Activated naive CD8-positive, alpha-beta T cell treated with anti-CD3 and anti-CD28 coated beads, Interleukin-2, amount 10 ng/mL, durations not matched to agents 7 days and 5 days (primary cell): Measurements from ENCODE around the gene UGT1A10. TPM values are rescaled to one million over a fixed set of nuclear protein-coding genes. Genes with fewer than 3 reads are reported as not detected.
"Not testable (repeated sequence)": the region's sequence is repeated elsewhere in the genome, so short reads cannot be mapped to it uniquely, and the experiment has no call there.

ENCODE experiments used
- ATAC-seq: fragments of 150-1000 bp; cut with Tn5 transposase; one replicate; pipeline ENCODE4 v1.10.0; 2021; ENCODE audit warnings: low read depth, moderate library complexity
- POLR2A ChIA-PET: fragments of 350-600 bp; sonication (Branson Sonifier 250); formaldehyde crosslinking; loops from one replicate; lab custom pipeline; 2021; ENCODE audit warnings: antibody characterized with exemption; lab: Charles Lee
- DNase-seq: peaks from one replicate; pipeline ENCODE4 v3.0.0; 2021
- H3K27ac Mint-ChIP-seq: one replicate; pipeline ENCODE4 v1.8.0; 2022; ENCODE audit warnings: mild to moderate bottlenecking, mixed read lengths
- H3K27me3 Mint-ChIP-seq: one replicate; pipeline ENCODE4 v1.8.0; 2022; ENCODE audit warnings: mild to moderate bottlenecking, moderate library complexity, mixed read lengths
- H3K36me3 Mint-ChIP-seq: one replicate; pipeline ENCODE4 v1.8.0; 2021; ENCODE audit warnings: mild to moderate bottlenecking, mixed read lengths
- H3K4me1 Mint-ChIP-seq: one replicate; pipeline ENCODE4 v1.8.0; 2021; ENCODE audit warnings: mixed read lengths
- H3K4me3 Mint-ChIP-seq: one replicate; pipeline ENCODE4 v1.8.0; 2022; ENCODE audit warnings: mild to moderate bottlenecking, moderate library complexity, mixed read lengths
- H3K9me3 Mint-ChIP-seq: one replicate; pipeline ENCODE4 v1.8.0; 2021; ENCODE audit warnings: mixed read lengths
- total RNA-seq, 2 experiments: library from RNA; stranded (reverse); gene quantifications; one replicate each; pipeline ENCODE4 v1.2.3, GENCODE V29; 2021

UGT1A10 gene
- total RNA-seq, 2 experiments from 2014 or later, result not detected

DNA sequence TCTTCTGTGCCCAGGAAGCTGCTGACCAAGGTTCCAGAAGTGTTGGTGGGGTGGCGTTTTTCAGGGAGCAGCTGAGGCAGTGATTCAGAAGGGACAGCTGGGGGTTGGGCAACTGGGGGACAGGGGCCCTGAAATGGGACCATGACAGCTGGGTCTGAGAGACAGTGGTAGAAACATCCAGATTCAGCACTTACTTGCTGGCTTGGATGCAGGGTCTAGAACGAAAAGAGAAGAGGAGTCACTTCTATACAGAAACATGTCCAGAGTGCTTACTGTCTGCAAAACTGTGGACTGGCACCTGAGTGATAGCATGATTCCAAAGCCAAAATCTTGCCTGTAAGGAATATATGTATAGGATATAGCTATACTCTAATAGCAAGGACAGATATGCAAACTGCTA is 109.6 kb downstream of the UGT1A10 start:
- ATAC-seq, H3K36me3 Mint-ChIP-seq: not testable (repeated sequence)
- peaks cover 15% of the 10 kb centered on the region for H3K27me3 Mint-ChIP-seq

DNA sequence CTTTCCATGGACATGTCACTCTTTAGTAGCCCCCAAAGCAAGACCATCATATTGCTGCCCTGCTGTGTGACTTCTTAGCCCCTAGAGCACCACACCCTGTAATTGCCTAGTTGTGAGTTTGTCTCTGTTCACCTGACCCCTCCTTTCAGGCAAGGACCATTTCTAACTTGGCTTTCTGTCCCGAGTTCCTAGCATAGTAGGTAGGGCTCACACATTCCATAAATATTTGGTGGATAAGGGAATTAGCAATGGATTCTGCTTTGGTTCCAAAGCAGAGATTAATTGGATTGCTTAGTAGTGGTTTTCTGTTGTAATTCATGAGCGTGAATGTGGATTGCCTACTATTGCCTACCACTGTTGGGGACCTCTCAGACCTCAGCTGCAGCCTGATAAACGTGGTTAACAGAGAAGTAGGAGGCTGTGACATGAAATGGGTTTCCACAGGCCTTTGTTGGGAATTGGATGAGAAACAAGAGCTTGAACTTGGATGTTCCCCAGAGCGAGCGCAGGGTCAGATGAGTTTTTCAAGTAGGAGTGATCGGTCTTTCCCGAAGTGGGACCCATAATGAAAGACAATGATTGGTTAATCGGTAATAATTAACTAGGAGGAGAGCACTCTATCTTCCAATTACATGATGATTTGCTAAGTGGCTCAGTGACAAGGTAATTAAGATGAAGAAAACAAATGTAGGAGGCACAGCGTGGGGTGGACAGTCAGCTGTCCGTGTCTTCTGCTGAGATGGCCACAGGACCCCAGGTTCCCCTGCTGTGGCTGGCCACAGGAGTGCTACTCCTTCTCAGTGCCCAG is 110.4 kb downstream of the UGT1A10 start:
- no peaks in the 10 kb centered on the region for H3K4me1 Mint-ChIP-seq
- no peak overlapping the region for H3K4me3 Mint-ChIP-seq
- no peak overlapping the region for H3K27ac Mint-ChIP-seq
- H3K27me3 Mint-ChIP-seq, result peaks cover 17% of the 10 kb centered on the region
- peaks cover 14% of the 10 kb centered on the region for H3K9me3 Mint-ChIP-seq
- no peaks in the 10 kb centered on the region for H3K36me3 Mint-ChIP-seq
- DNase-seq (no peak), ATAC-seq (no peak)
- POLR2A ChIA-PET, result no interaction called here

More for the DNA sequence above, 109.6 kb downstream of the UGT1A10 start:
- H3K27ac Mint-ChIP-seq, H3K9me3 Mint-ChIP-seq, POLR2A ChIA-PET, H3K4me1 Mint-ChIP-seq, H3K4me3 Mint-ChIP-seq, DNase-seq: not testable (repeated sequence)

DNA sequence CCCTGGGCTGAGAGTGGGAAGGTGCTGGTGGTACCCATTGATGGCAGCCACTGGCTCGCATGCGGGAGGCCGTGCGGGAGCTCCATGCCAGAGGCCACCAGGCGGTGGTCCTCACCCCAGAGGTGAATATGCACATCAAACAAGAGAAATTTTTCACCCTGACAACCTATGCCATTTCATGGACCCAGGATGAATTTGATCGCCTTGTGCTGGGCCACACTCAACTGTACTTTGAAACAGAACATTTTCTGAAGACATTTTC is 111.0 kb downstream of the UGT1A10 start:
- ATAC-seq, result no peak
- peaks cover 22% of the 10 kb centered on the region for H3K27me3 Mint-ChIP-seq
- no peak overlapping the region for H3K4me3 Mint-ChIP-seq
- no peaks in the 10 kb centered on the region for H3K4me1 Mint-ChIP-seq
- no peak for DNase-seq
- H3K27ac Mint-ChIP-seq, result no peak overlapping the region
- H3K9me3 Mint-ChIP-seq, result peaks cover 17% of the 10 kb centered on the region
- POLR2A ChIA-PET, result no interaction called here
- H3K36me3 Mint-ChIP-seq, result no peaks in the 10 kb centered on the region

DNA sequence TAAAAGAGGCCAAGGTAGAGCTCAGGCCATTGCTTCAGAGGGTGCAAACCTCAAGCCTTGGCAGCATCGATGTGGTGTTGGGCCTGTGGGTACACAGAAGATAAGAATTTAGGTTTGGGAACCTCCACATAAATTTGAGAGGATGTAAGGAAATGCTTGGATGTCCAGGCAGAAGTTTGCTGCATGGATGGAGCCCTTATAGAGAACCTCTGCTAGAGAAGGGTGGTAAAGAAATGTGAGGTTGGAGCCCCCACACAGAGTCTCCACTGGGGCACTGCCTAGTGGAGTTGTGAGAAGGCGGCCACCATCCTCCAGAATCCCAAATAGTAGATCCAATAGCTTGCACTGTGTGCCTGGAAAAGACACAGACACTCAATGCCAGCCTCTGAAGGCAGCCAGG is 114.4 kb downstream of the UGT1A10 start:
- Mint-ChIP-seq H3K9me3 (peaks cover 19% of the 10 kb centered on the region), H3K27me3 (peaks cover 21% of the 10 kb centered on the region)
- POLR2A ChIA-PET, H3K4me1 Mint-ChIP-seq, H3K4me3 Mint-ChIP-seq, ATAC-seq, DNase-seq, H3K27ac Mint-ChIP-seq, H3K36me3 Mint-ChIP-seq: not testable (repeated sequence)

DNA sequence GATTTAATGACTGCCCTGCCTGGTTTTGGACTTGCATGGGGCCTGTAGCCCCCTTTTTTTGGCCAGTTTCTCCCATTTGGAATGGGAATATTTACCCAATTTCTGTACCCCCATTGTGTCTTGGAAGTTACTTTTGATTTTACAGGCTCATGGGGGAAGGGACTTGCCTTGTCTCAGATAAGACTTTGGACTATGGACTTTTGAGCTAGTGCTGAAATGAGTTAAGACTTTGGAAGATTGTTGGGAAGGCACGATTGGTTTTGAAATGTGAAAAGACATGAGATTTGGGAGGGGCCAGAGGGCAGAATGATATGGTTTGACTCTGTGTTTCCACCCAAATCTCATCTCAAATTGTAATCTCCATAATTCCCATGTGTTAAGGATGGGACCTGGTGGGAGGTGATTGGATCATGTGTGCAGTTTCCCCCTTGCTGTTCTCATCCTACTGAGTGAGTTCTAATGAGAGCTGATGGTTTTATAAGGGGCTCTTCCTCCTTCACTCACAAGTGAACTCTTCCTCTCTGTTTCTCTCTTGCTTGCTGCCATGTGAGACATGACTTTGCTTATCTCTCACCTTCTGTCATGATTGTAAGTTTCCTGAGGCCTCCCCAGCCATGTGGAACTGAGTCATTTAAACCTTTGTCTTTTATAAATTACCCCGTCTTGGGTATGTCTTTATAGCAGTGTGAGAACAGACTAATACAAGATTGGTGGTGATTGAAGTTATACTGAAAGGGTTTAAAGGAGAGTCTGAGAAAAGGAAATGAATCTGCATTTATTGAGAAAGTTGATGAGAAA is 115.2 kb downstream of the UGT1A10 start:
- H3K4me1 Mint-ChIP-seq, POLR2A ChIA-PET, H3K4me3 Mint-ChIP-seq, H3K27ac Mint-ChIP-seq, H3K36me3 Mint-ChIP-seq, ATAC-seq, DNase-seq: not testable (repeated sequence)
- peaks cover 20% of the 10 kb centered on the region for H3K27me3 Mint-ChIP-seq
- H3K9me3 Mint-ChIP-seq, result peaks cover 19% of the 10 kb centered on the region

DNA sequence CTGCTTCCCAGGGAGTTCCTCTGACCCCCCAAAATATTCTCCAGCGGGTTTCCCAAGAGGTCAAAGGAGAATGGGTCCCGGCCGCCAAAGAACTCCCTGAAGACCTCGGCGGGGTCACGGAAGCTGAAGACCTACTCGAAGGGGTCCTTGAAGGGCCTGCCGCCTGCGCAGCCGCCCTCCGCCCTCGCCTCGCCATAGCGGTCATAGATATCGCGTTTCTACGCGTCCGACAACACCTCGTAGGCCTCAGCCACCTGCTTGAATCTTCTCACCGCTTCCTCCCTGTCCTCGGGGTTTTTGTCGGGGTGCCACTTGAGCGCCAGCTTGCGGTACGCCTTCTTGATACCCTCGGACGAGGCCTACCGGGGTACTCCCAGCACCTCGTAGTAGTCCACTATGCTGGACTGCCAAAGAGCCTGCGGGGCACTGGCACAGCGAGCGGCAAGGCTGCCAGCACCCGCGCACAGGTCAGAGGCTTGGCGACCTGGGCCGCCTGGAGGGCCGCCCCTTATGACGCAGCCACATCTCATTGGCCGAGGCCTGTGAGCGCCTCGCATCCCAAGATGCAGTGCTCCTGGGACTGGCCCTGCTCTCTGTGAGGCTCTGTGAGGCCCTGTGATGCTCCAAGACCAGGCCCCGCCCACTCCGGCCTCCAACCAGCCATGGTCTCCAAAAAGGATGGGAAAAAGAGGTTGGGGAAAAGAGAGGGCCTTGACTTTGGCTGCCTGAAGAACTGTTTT is 118.8 kb downstream of the UGT1A10 start:
- POLR2A ChIA-PET, result no interaction called here

DNA sequence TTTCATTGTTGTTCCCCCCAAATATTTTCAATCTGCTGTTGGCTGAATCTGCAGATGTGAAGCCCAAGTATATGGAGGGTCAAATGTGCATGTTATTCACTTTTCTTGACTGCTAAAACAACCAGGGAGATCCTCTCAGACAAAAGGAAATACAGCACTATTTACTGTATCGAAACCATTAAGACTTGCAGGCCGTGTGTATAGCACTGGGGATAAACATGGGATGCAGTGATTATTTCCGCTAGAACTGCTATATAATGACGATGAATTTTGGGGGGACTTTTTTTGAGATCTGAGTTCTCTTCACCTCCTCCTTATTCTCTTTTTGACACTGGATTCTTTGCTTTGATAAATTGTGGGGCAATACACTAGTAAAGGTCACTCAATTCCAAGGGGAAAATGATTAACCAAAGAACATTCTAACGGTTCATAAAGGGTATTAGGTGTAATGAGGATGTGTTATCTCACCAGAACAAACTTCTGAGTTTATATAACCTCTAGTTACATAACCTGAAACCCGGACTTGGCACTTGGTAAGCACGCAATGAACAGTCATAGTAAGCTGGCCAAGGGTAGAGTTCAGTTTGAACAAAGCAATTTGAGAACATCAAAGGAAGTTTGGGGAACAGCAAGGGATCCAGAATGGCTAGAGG is 120.3 kb downstream of the UGT1A10 start:
- Mint-ChIP-seq H3K4me3 (no peak overlapping the region), H3K4me1 (no peaks in the 10 kb centered on the region), H3K27ac (no peak overlapping the region), H3K9me3 (peaks cover 6% of the 10 kb centered on the region), H3K36me3 (no peaks in the 10 kb centered on the region), H3K27me3 (peaks cover 12% of the 10 kb centered on the region)
- no peak for DNase-seq
- POLR2A ChIA-PET, result no interaction called here
- ATAC-seq, result no peak

More for the DNA sequence above, 118.8 kb downstream of the UGT1A10 start:
- DNase-seq, result no peak
- Mint-ChIP-seq H3K9me3 (peaks cover 12% of the 10 kb centered on the region), H3K4me1 (no peaks in the 10 kb centered on the region), H3K27me3 (peaks cover 12% of the 10 kb centered on the region), H3K27ac (no peak overlapping the region), H3K36me3 (no peaks in the 10 kb centered on the region), H3K4me3 (no peak overlapping the region)
- ATAC-seq, result no peak

GRCh38 chr2:233758141-233758540 is 121.9 kb downstream of the UGT1A10 start:
- DNase-seq (no peak), ATAC-seq (no peak)

GRCh38 chr2:233758849-233759248 is 122.6 kb downstream of the UGT1A10 start:
- Mint-ChIP-seq H3K4me3 (no peak overlapping the region), H3K9me3 (no peaks in the 10 kb centered on the region), H3K27me3 (peaks cover 9% of the 10 kb centered on the region), H3K36me3 (no peaks in the 10 kb centered on the region), H3K27ac (no peak overlapping the region), H3K4me1 (no peaks in the 10 kb centered on the region)
- DNase-seq (no peak), ATAC-seq (no peak)
- POLR2A ChIA-PET, result no interaction called here

More at GRCh38 chr2:233758141-233758540, 121.9 kb downstream of the UGT1A10 start:
- Mint-ChIP-seq H3K4me3 (no peak overlapping the region), H3K27ac (no peak overlapping the region), H3K36me3 (no peaks in the 10 kb centered on the region), H3K27me3 (peaks cover 3% of the 10 kb centered on the region), H3K9me3 (no peaks in the 10 kb centered on the region), H3K4me1 (no peaks in the 10 kb centered on the region)
- POLR2A ChIA-PET, result no interaction called here

DNA sequence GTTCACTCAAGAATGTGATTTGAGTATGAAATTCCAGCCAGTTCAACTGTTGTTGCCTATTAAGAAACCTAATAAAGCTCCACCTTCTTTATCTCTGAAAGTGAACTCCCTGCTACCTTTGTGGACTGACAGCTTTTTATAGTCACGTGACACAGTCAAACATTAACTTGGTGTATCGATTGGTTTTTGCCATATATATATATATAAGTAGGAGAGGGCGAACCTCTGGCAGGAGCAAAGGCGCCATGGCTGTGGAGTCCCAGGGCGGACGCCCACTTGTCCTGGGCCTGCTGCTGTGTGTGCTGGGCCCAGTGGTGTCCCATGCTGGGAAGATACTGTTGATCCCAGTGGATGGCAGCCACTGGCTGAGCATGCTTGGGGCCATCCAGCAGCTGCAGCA is 123.8 kb downstream of the UGT1A10 start, which contains the start of gene UGT1A1:
UGT1A1 (plus strand) TSS at position 228 of the 400 bp plus-strand sequence; CDS start at position 246, 18 bp downstream.
- no peaks in the 10 kb centered on the region for H3K4me1 Mint-ChIP-seq
- peaks cover 12% of the 10 kb centered on the region for H3K27me3 Mint-ChIP-seq
- no peak within 1 kb of the TSS for H3K4me3 Mint-ChIP-seq

DNA sequence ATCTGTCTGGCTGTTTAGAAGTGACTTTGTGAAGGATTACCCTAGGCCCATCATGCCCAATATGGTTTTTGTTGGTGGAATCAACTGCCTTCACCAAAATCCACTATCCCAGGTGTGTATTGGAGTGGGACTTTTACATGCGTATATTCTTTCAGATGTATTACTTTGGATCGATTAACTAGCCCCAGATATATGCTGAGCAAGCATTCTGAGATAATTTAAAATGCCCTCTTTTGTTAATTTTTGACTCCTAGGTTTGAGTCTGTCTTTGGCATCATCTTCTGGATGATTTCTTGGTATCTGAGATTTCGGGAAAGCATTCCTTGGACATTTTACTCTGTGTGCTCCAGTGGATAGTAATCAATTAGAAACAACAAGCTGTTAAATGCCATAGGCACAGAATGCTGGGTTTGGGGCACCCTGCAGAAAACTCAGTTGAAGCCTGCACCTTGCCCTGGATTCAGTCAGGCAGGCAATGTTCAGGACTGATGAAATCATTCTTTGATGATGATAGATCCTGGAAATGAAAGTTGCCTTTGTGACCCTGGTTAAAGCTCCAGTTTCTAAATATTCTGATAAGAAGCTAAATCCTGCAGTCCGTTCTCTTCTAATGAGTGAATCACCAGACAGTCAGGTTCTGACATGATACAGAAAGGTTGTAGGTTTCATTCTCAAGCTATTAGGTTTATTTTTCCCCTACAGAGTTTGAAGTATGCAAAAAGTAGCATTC is 125.0 kb downstream of the UGT1A10 start:
- Mint-ChIP-seq H3K4me3 (no peak overlapping the region), H3K27ac (no peak overlapping the region), H3K4me1 (no peaks in the 10 kb centered on the region), H3K27me3 (peaks cover 11% of the 10 kb centered on the region), H3K9me3 (no peaks in the 10 kb centered on the region), H3K36me3 (no peaks in the 10 kb centered on the region)
- no peak for DNase-seq
- POLR2A ChIA-PET, result no interaction called here
- ATAC-seq, result no peak

More for the DNA sequence above, 123.8 kb downstream of the UGT1A10 start, which contains the start of gene UGT1A1:
- DNase-seq (no peak), ATAC-seq (no peak)
- Mint-ChIP-seq H3K9me3 (no peaks in the 10 kb centered on the region), H3K27ac (no peak within 1 kb of the TSS), H3K36me3 (no peaks in the 10 kb centered on the region)
- POLR2A ChIA-PET, result no interaction called here

GRCh38 chr2:233764264-233764663 is 128.0 kb downstream of the UGT1A10 start:
- no peak for ATAC-seq
- no peak for DNase-seq
- Mint-ChIP-seq H3K4me1 (no peaks in the 10 kb centered on the region), H3K27me3 (peaks cover 16% of the 10 kb centered on the region), H3K36me3 (no peaks in the 10 kb centered on the region), H3K4me3 (no peak overlapping the region), H3K9me3 (no peaks in the 10 kb centered on the region), H3K27ac (no peak overlapping the region)
- POLR2A ChIA-PET, result no interaction called here
